ENCODE results near the gene TBC1D25.

TBC1D25 gene

GRCh38 chrX:48574270-48575266, 35.1 kb downstream of the TBC1D25 start, which contains the start of gene RBM3 (continued):
- TF ChIP-seq, protein P1, sequence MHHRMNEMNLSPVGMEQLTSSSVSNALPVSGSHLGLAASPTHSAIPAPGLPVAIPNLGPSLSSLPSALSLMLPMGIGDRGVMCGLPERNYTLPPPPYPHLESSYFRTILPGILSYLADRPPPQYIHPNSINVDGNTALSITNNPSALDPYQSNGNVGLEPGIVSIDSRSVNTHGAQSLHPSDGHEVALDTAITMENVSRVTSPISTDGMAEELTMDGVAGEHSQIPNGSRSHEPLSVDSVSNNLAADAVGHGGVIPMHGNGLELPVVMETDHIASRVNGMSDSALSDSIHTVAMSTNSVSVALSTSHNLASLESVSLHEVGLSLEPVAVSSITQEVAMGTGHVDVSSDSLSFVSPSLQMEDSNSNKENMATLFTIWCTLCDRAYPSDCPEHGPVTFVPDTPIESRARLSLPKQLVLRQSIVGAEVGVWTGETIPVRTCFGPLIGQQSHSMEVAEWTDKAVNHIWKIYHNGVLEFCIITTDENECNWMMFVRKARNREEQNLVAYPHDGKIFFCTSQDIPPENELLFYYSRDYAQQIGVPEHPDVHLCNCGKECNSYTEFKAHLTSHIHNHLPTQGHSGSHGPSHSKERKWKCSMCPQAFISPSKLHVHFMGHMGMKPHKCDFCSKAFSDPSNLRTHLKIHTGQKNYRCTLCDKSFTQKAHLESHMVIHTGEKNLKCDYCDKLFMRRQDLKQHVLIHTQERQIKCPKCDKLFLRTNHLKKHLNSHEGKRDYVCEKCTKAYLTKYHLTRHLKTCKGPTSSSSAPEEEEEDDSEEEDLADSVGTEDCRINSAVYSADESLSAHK (tag by site-specific recombination; IDR thresholded peaks at IDR 0.05) = no peak
- TF ChIP-seq SP7 (tag by site-specific recombination; IDR thresholded peaks at IDR 0.05) = peak; percentile 42
- TF ChIP-seq ZNF692 (tag by site-specific recombination; IDR thresholded peaks at IDR 0.05) = peak; percentile 10; the same call in 1 of the 2 replicates
- TF ChIP-seq, protein P2, sequence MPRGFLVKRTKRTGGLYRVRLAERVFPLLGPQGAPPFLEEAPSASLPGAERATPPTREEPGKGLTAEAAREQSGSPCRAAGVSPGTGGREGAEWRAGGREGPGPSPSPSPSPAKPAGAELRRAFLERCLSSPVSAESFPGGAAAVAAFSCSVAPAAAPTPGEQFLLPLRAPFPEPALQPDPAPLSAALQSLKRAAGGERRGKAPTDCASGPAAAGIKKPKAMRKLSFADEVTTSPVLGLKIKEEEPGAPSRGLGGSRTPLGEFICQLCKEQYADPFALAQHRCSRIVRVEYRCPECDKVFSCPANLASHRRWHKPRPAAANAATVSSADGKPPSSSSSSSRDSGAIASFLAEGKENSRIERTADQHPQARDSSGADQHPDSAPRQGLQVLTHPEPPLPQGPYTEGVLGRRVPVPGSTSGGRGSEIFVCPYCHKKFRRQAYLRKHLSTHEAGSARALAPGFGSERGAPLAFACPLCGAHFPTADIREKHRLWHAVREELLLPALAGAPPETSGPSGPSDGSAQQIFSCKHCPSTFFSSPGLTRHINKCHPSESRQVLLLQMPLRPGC (tag by site-specific recombination; IDR thresholded peaks at IDR 0.05) = peak; percentile 33; the same call in 1 of the 2 replicates
- peak; percentile 23; the same call in 1 of the 2 replicates for TF ChIP-seq ZNF76 (tag by site-specific recombination; IDR thresholded peaks at IDR 0.05; ENCODE audit: borderline replicate concordance, low read depth)
- peak; percentile 98; the same call in 1 of the 2 replicates for TF ChIP-seq ZBTB10 (tag by site-specific recombination; IDR thresholded peaks at IDR 0.05)
- TF ChIP-seq ZNF560 (tag by site-specific recombination; IDR thresholded peaks at IDR 0.05; ENCODE audit: borderline replicate concordance) = no peak
- TF ChIP-seq SP3 (tag by site-specific recombination; IDR thresholded peaks at IDR 0.05) = peak; percentile 75
- TF ChIP-seq ZNF561 (tag by site-specific recombination; IDR thresholded peaks at IDR 0.05; ENCODE audit: borderline replicate concordance) = peak; percentile 59; the same call in 1 of the 2 replicates
- no peak for TF ChIP-seq ZNF621 (tag by site-specific recombination; IDR thresholded peaks at IDR 0.05)
- TF ChIP-seq ZNF645 (tag by site-specific recombination; IDR thresholded peaks at IDR 0.05) = no peak
- no peak for TF ChIP-seq ZNF768 (tag by site-specific recombination; IDR thresholded peaks at IDR 0.05)
- TF ChIP-seq, protein P3, sequence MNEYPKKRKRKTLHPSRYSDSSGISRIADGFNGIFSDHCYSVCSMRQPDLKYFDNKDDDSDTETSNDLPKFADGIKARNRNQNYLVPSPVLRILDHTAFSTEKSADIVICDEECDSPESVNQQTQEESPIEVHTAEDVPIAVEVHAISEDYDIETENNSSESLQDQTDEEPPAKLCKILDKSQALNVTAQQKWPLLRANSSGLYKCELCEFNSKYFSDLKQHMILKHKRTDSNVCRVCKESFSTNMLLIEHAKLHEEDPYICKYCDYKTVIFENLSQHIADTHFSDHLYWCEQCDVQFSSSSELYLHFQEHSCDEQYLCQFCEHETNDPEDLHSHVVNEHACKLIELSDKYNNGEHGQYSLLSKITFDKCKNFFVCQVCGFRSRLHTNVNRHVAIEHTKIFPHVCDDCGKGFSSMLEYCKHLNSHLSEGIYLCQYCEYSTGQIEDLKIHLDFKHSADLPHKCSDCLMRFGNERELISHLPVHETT (tag by site-specific recombination; IDR thresholded peaks at IDR 0.05) = peak; percentile 32; the same call in 1 of the 2 replicates
- peak; percentile 56; the same call in 1 of the 2 replicates for TF ChIP-seq ZBTB48 (tag by site-specific recombination; IDR thresholded peaks at IDR 0.05)
- peak; percentile 23; the same call in 1 of the 2 replicates for TF ChIP-seq ZSCAN30 (tag by site-specific recombination; IDR thresholded peaks at IDR 0.05)
- TF ChIP-seq, protein P4, sequence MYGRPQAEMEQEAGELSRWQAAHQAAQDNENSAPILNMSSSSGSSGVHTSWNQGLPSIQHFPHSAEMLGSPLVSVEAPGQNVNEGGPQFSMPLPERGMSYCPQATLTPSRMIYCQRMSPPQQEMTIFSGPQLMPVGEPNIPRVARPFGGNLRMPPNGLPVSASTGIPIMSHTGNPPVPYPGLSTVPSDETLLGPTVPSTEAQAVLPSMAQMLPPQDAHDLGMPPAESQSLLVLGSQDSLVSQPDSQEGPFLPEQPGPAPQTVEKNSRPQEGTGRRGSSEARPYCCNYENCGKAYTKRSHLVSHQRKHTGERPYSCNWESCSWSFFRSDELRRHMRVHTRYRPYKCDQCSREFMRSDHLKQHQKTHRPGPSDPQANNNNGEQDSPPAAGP (tag by site-specific recombination; IDR thresholded peaks at IDR 0.05) = peak; percentile 61; the same call in 1 of the 2 replicates
- peak; percentile 93 for TF ChIP-seq YY1 (tag by site-specific recombination; IDR thresholded peaks at IDR 0.05)
- peak; percentile 92 for TF ChIP-seq YY2 (tag by site-specific recombination; IDR thresholded peaks at IDR 0.05)
- peak; percentile 93 for TF ChIP-seq ZXDB (tag by site-specific recombination; IDR thresholded peaks at IDR 0.05)
- TF ChIP-seq ZNF830 (tag by site-specific recombination; IDR thresholded peaks at IDR 0.05; ENCODE audit: low read depth) = no peak
- peak; percentile 4; the same call in 1 of the 2 replicates for TF ChIP-seq ZNF660 (tag by site-specific recombination; IDR thresholded peaks at IDR 0.05)
- TF ChIP-seq GFI1B (tag by site-specific recombination; IDR thresholded peaks at IDR 0.05) = no peak
- no peak for TF ChIP-seq ZNF221 (tag by site-specific recombination; IDR thresholded peaks at IDR 0.05; ENCODE audit: borderline replicate concordance)
- TF ChIP-seq ZNF600 (tag by site-specific recombination; IDR thresholded peaks at IDR 0.05) = peak; percentile 85
